ENCODE data around the gene USP9X.

GRCh38 chrX:41133551-41133950 is 48.3 kb downstream of the USP9X start:
- TF ChIP-seq CTCF (IDR thresholded peaks at IDR 0.05): no peak
- TF ChIP-seq POLR2A (IDR thresholded peaks at IDR 0.05): no peak

Data from adrenal gland (tissue), 5 donors.